HG02798 (cell line): ENCODE results near the gene AR.

Source experiments
- ATAC-seq: cut with Tn5 transposase; IDR thresholded peaks from one replicate; pipeline ENCODE4 v1.9.1; 2021; ENCODE audit warnings: mild to moderate bottlenecking; ENCODE audit not compliant: unreplicated experiment, poor library complexity

Gene AR

DNA sequence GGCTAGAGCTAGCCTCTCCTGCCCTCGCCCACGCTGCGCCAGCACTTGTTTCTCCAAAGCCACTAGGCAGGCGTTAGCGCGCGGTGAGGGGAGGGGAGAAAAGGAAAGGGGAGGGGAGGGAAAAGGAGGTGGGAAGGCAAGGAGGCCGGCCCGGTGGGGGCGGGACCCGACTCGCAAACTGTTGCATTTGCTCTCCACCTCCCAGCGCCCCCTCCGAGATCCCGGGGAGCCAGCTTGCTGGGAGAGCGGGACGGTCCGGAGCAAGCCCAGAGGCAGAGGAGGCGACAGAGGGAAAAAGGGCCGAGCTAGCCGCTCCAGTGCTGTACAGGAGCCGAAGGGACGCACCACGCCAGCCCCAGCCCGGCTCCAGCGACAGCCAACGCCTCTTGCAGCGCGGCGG, at the start of gene AR:
Gene AR, plus strand, starts transcription at position 204 of the 400 bp plus-strand sequence. CDS start 1,126 bp downstream, outside the sequence.
- no peak for ATAC-seq

GRCh38 chrX:67500617-67501016, 43.2 kb upstream of the AR start:
- ATAC-seq, result no peak

GRCh38 chrX:67503004-67503403, 40.8 kb upstream of the AR start:
- ATAC-seq, result no peak

- ATAC-seq, result no peak
Observed at GRCh38 chrX:67503453-67503852, 40.4 kb upstream of the AR start.

DNA sequence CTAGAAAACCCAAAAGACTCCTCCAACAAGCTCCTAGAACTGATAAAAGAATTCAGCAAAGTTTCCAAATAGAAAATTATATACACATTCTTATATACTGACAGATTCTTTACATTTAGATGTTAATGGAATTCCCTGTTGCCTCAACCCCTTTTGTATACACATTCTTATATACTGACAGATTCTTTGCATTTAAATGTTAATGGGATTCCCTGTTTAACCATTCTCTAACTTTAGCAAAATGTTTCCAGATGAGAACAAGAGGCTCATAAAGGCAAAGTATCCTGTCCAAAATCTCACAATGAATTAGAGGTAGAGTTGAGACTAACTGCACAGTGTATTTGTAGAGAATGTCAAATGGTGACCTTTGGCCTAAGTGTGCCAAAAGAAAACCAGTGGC, 23.1 kb upstream of the AR start:
- no peak for ATAC-seq

DNA sequence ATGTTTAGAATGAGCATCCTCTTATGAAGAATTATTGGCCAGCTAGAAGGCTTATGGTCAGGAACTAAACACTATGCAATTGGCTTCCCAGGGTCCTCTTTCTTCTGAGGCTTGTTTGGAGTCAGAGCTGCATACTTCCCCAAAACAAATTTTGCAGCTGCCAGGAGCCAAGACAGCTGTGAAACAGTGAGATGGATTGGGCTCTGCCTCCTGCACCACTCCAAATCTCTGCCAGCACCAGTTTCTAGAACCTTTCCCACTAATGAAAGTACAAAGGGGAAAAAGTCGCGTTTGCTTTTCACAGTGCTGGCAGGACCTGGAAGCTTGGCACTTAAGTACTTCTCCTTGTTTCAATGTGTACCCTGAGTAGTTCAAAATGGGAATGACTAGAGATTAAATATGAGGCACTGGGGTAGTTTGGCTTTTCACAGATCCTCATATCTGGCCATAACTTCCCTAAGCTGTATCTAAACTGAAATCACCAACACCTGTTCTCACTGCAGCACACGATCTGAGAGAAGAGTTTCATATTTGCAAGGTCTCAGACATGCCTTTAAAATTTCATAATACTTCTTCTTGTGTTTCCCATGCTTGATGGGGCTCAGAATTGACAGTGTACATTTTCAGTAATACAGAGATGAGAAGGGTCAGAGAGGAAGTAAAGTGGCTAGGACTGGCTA, 20.7 kb upstream of the AR start:
- ATAC-seq, result no peak

DNA sequence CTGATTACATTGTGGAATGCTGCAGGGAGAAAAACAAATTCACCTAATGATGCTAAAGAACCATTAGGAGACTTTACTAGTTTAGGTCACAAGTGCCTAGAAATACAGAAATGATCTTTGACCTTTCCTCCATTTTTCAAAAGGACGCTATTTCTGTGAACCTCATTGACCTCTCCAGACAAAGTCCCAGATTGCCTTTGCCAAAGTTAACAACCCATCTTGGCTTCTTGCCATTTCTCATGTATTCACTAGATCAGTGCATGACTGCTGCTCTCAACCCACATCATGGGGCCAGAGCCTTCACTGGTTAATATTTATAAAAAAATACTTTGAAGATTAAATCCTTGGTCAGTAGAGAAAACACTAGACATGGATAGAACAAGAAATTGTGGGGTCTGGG, 19.9 kb upstream of the AR start:
- ATAC-seq, result no peak

- ATAC-seq, result no peak
Observed at GRCh38 chrX:67524428-67524827, 19.4 kb upstream of the AR start.

DNA sequence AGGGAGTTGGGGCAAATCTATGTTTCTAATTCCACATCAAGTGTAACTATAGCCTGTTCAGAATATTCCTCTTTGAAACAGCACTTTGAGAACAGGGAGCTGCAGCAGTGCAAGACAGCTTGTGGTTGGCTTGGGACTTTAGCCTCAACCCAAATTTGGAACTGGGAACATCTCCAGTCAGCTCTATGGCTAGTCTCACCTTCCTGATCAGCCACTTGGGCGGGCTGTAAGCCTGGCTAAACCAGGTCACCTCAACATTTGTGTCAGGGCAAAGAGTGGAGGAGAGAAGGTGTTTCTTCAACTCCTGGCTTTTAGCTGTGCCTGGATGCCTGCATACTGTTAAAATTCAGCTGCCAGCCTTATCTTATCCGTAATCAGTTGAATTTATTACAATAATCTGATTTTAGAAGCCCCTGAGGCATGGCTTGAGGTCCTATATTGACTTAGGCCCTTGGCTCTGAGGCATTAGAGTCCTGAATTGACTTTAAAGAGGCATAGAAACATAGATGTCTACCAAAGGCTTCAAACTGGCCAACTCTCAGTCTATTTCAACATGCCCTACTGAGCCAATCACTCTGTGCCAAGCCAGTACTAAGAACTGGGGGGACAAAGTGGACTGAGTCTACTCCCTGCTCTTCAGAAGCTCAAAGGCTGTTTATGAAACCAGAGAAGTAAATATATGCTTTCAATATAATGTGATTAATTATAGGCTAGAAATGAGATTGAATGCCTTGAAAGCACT, 18.7 kb upstream of the AR start:
- ATAC-seq, result no peak

- ATAC-seq, result no peak
Observed at GRCh38 chrX:67536564-67536963, 7.3 kb upstream of the AR start.

- ATAC-seq, result no peak
Observed at GRCh38 chrX:67538383-67538782, 5.4 kb upstream of the AR start.

- no peak for ATAC-seq
Observed at GRCh38 chrX:67544281-67545035, 637 bp downstream of the AR start.

- no peak for ATAC-seq
Observed at GRCh38 chrX:67545036-67545821, 1.4 kb downstream of the AR start.

- ATAC-seq, result no peak
Observed at GRCh38 chrX:67545893-67546495, 2.2 kb downstream of the AR start.

GRCh38 chrX:67546496-67547423, 2.9 kb downstream of the AR start:
- ATAC-seq, result no peak

- ATAC-seq, result no peak
Observed at GRCh38 chrX:67555578-67556203, 11.9 kb downstream of the AR start.

DNA sequence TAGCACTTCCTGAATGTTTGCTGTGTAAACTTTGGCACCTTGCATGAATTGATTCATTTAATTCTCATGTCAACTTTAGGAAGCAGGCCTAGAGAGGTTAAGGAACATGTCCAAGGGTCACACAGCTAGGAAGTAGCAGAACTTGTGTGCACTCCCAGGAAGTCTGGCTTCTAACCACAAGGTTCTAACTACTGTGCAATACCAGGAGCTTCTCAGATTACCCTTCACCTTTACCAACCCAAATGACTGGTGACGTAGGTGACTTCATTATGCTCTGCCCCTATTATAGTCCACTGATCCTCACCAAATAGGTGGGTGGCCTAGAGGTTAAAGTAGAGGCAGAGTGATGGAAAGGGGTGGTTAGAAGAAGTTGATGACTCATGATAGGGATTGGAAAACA, 14.4 kb downstream of the AR start:
- no peak for ATAC-seq
